ENCODE data around the gene AK4. TPM values are rescaled to one million over a fixed set of nuclear protein-coding genes. Genes with fewer than 3 reads are reported as not detected.

Gene AK4
- polyA plus RNA-seq, 1 donor (not counting 4 experiments of a cell fraction or from before 2014, with no cell fraction given): 90.0 TPM

- dilution Hi-C loops (cut with MboI; ENCODE audit: extremely low pct_ligation_motif_present, low sequenced_read_pairs): no loop called here
- H3K27me3 ChIP-seq (ENCODE audit: control insufficient read depth, extremely low read depth, insufficient read depth, low read length): no peaks in the 10 kb centered on the region
- no peak overlapping the region for H3K4me3 ChIP-seq (ENCODE audit: control insufficient read depth in 2 of 3, extremely low read depth in 1 of 3, insufficient read depth in 2 of 3, low read depth in 1 of 3, low read length in 3 of 3)
- H3K79me2 ChIP-seq (ENCODE audit: control insufficient read depth, insufficient read depth, low read length): no peaks in the 10 kb centered on the region
- TF ChIP-seq EZH2 (IDR thresholded peaks at IDR 0.05; ENCODE audit: low read length) (no peak), CTCF (optimal IDR thresholded peaks at IDR 0.05 in 1 of 3, IDR thresholded peaks at IDR 0.05 in 1 of 3, conservative IDR thresholded peaks at IDR 0.05 in 1 of 3; ENCODE audit: extremely low read depth in 1 of 3, insufficient read depth in 2 of 3, low read length in 3 of 3) (no peak)
- no peaks in the 10 kb centered on the region for H3K4me1 ChIP-seq (ENCODE audit: control insufficient read depth, extremely low read depth, insufficient read depth, low read length)
- DNase-seq (ENCODE audit: low read depth, low spot score) (no peak), FAIRE-seq (no peak)
- H3K9me3 ChIP-seq (ENCODE audit: control insufficient read depth, low read depth, low read length): no peaks in the 10 kb centered on the region
- no peaks in the 10 kb centered on the region for H3K36me3 ChIP-seq (ENCODE audit: control insufficient read depth in 2 of 2, extremely low read depth in 1 of 2, insufficient read depth in 2 of 2, low read length in 2 of 2)
- H4K20me1 ChIP-seq (ENCODE audit: control insufficient read depth, extremely low read depth, insufficient read depth, low read length): no peaks in the 10 kb centered on the region
- H3K9ac ChIP-seq (ENCODE audit: control insufficient read depth, extremely low read depth, insufficient read depth, low read length): no peak overlapping the region
- no peaks in the 10 kb centered on the region for H3K9me1 ChIP-seq (ENCODE audit: control insufficient read depth, extremely low read depth, insufficient read depth, low read length)
- no peak overlapping the region for H3K27ac ChIP-seq (ENCODE audit: control insufficient read depth, insufficient read depth, low read length)
- H2AFZ ChIP-seq (ENCODE audit: control insufficient read depth, low read length): no peak overlapping the region
- H3K4me2 ChIP-seq (ENCODE audit: control insufficient read depth, extremely low read depth, insufficient read depth, low read depth, low read length): no peak overlapping the region
Observed at GRCh38 chr1:65104854-65105534, 43.0 kb upstream of the AK4 start.

- Histone ChIP-seq H3K27me3 (ENCODE audit: control insufficient read depth, extremely low read depth, insufficient read depth, low read length) (no peaks in the 10 kb centered on the region), H2AFZ (ENCODE audit: control insufficient read depth, low read length) (no peak overlapping the region), H3K9me3 (ENCODE audit: control insufficient read depth, low read depth, low read length) (no peaks in the 10 kb centered on the region), H4K20me1 (ENCODE audit: control insufficient read depth, extremely low read depth, insufficient read depth, low read length) (no peaks in the 10 kb centered on the region), H3K9me1 (ENCODE audit: control insufficient read depth, extremely low read depth, insufficient read depth, low read length) (no peaks in the 10 kb centered on the region), H3K4me1 (ENCODE audit: control insufficient read depth, extremely low read depth, insufficient read depth, low read length) (no peaks in the 10 kb centered on the region), H3K27ac (ENCODE audit: control insufficient read depth, insufficient read depth, low read length) (no peak overlapping the region), H3K4me3 (ENCODE audit: control insufficient read depth in 2 of 3, extremely low read depth in 1 of 3, insufficient read depth in 2 of 3, low read depth in 1 of 3, low read length in 3 of 3) (no peak overlapping the region), H3K4me2 (ENCODE audit: control insufficient read depth, extremely low read depth, insufficient read depth, low read depth, low read length) (no peak overlapping the region), H3K79me2 (ENCODE audit: control insufficient read depth, insufficient read depth, low read length) (no peaks in the 10 kb centered on the region), H3K36me3 (ENCODE audit: control insufficient read depth in 2 of 2, extremely low read depth in 1 of 2, insufficient read depth in 2 of 2, low read length in 2 of 2) (no peaks in the 10 kb centered on the region), H3K9ac (ENCODE audit: control insufficient read depth, extremely low read depth, insufficient read depth, low read length) (no peak overlapping the region)
- dilution Hi-C loops (cut with MboI; ENCODE audit: extremely low pct_ligation_motif_present, low sequenced_read_pairs): no loop called here
- TF ChIP-seq CTCF (optimal IDR thresholded peaks at IDR 0.05 in 1 of 3, IDR thresholded peaks at IDR 0.05 in 1 of 3, conservative IDR thresholded peaks at IDR 0.05 in 1 of 3; ENCODE audit: extremely low read depth in 1 of 3, insufficient read depth in 2 of 3, low read length in 3 of 3) (no peak), EZH2 (IDR thresholded peaks at IDR 0.05; ENCODE audit: low read length) (no peak)
- FAIRE-seq (no peak), DNase-seq (ENCODE audit: low read depth, low spot score) (no peak)
Observed at GRCh38 chr1:65105596-65105995, 42.4 kb upstream of the AK4 start.

All from keratinocyte (primary cell).